GM12892 (cell line): Measurements from ENCODE around the gene P2RY14.

Experiments
- POLR2A ChIP-seq: IDR thresholded peaks from 2 replicates; pipeline ENCODE4 v1.6.1; 2011; ENCODE audit warnings: low read depth, low read length, control low read depth
- POLR2AphosphoS5 ChIP-seq: IDR thresholded peaks from 2 replicates; pipeline ENCODE4 v1.6.1; 2011; ENCODE audit warnings: low read depth, low read length, control low read depth
- TAF1 ChIP-seq: IDR thresholded peaks from 2 replicates; pipeline ENCODE4 v1.6.1; 2011; ENCODE audit warnings: low read depth, mild to moderate bottlenecking, control low read depth, low read length, borderline replicate concordance

DNA sequence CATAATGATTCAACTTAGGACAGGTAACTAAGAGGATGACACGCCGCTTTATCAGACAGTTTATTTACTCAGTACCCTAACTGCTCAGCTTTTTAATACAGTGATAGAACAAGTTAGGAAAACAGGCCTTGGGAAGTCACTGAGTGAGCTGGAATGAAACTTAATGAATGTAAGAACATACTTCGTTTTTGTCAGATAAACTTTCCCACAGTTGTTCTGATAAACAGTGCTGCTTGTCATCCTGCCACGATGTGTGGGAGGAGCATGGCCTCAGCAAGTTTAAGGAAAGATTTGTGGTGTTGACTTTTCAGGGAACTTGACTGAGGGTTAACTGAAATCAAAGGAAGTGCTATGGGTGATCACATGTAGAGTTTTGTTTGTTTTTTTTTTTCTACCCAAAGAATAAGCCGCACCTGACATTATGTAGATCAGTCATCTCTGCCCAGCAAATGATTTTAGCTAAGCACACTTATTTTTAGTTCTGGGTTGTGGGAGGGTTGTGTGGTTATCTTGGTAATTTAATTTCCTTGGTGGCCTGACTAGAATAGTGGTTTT is 5.6 kb upstream of the P2RY14 start:
- TF ChIP-seq POLR2AphosphoS5 (no peak), TAF1 (no peak), POLR2A (no peak)
